Uterus (tissue), 4 donors: ENCODE measurements around the gene SELENOS. TPM values are rescaled to one million over a fixed set of nuclear protein-coding genes. Genes with fewer than 3 reads are reported as not detected.

ENCODE experiments used
- DNase-seq, 2 donors: peaks; one replicate each; pipeline ENCODE4 v3.0.0-alpha.2; 2019 to 2020
- H3K27ac ChIP-seq, 2 donors: fragments of 200-600 bp; sonication (generic); 1 replicate in 1 of 2; 2 replicates in 1 of 2; pipeline ENCODE4 v1.5.1; 2016 to 2018
- H3K27me3 ChIP-seq, 2 donors: fragments of 200-600 bp; sonication (generic); one replicate each; pipeline ENCODE4 v1.5.1; 2018 to 2019; ENCODE audit warnings: control low read depth in 1 of 2
- H3K36me3 ChIP-seq, 2 donors: fragments of 200-600 bp; sonication (generic); one replicate each; pipeline ENCODE4 v1.5.1; 2019; ENCODE audit warnings: control low read depth in 1 of 2
- H3K4me1 ChIP-seq, 2 donors: fragments of 200-600 bp; sonication (generic); one replicate each; pipeline ENCODE4 v1.5.1; 2018 to 2019; ENCODE audit warnings: control low read depth in 1 of 2
- H3K4me3 ChIP-seq, 2 donors: fragments of 200-600 bp; sonication (generic); 1 replicate in 1 of 2; 2 replicates in 1 of 2; pipeline ENCODE4 v1.5.1; 2018 to 2019; ENCODE audit warnings: mild to moderate bottlenecking in 1 of 2
- H3K9me3 ChIP-seq, 2 donors: fragments of 200-600 bp; sonication (generic); one replicate each; pipeline ENCODE4 v1.5.1; 2019; ENCODE audit warnings: control low read depth in 1 of 2
- CTCF ChIP-seq, 4 experiments: fragments of 200-600 bp in 2 of 4; fragments of 450-650 bp in 2 of 4; sonication (generic) in 2 of 4; IDR thresholded peaks; one replicate each; pipeline ENCODE4 v1.5.1; 2016 to 2019; ENCODE audit warnings: antibody characterized with exemption in 4 of 4, mild to moderate bottlenecking in 2 of 4, moderate library complexity in 1 of 4
- POLR2A ChIP-seq, 2 donors: fragments of 450-650 bp; IDR thresholded peaks; one replicate each; pipeline ENCODE4 v1.6.1; 2016; ENCODE audit warnings: antibody characterized with exemption in 2 of 2, mild to moderate bottlenecking in 1 of 2, moderate library complexity in 1 of 2
- intact Hi-C: fragments of 100-400 bp; cut with DNase I; formaldehyde crosslinking; loops from one replicate; pipeline ENCODE4 v1.15.1; 2023; ENCODE audit warnings: low total_unique reads
- total RNA-seq, 4 donors: library from RNA; depleted of rRNA in 3 of 4; stranded (reverse); fragments of >200 nt in 3 of 4; gene quantifications; one replicate each; pipeline versions ENCODE4 v1.1.0 to v1.2.4, GENCODE V29; 2014 to 2023
- donor health status: DM: yes; HTN: yes; CAD: no.

The SELENOS gene
- total RNA-seq, 4 donors from 2014 or later: 36.9 to 90.0 (median 56.3) TPM

GRCh38 chr15:101242160-101242998 lies 34.9 kb downstream of the SELENOS start:
- intact Hi-C loops: no loop called here
- Histone ChIP-seq H3K4me1 (peaks cover 0 to 3% of the 10 kb centered on the region in 2 donors), H3K4me3 (no peak overlapping the region)

DNA sequence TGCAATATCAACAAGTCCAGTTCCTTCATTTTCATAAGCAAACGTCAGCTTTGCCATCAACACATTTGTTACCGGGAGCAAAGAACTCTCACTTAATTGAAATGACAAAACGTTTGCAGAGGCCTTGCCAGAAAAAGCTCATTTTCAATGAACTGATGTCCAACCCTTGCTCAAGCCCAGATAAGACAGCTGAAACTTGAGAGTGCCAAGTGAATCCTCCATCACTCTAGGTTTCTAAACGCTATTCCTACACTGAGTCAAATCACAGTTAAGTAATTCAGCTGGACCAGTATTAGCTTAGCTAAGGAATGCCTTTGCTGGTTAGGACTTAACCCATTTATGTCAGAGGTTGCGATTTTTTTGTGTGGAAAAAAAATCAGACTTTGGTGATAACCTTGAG lies 36.9 kb downstream of the SELENOS start:
- H3K27ac ChIP-seq: peak overlapping the region in 1 of 2 donors; percentile 8
- no peak for TF ChIP-seq POLR2A (IDR thresholded peaks at IDR 0.05)
- no peak for TF ChIP-seq CTCF (IDR thresholded peaks at IDR 0.05)

More at GRCh38 chr15:101242160-101242998, 34.9 kb downstream of the SELENOS start:
- no peak for TF ChIP-seq POLR2A (IDR thresholded peaks at IDR 0.05)
- TF ChIP-seq CTCF (IDR thresholded peaks at IDR 0.05): no peak
- Histone ChIP-seq H3K27ac (peak overlapping the region; percentile 8 to 18), H3K9me3 (no peaks in the 10 kb centered on the region), H3K27me3 (no peaks in the 10 kb centered on the region), H3K36me3 (no peaks in the 10 kb centered on the region)
- DNase-seq: no peak

DNA sequence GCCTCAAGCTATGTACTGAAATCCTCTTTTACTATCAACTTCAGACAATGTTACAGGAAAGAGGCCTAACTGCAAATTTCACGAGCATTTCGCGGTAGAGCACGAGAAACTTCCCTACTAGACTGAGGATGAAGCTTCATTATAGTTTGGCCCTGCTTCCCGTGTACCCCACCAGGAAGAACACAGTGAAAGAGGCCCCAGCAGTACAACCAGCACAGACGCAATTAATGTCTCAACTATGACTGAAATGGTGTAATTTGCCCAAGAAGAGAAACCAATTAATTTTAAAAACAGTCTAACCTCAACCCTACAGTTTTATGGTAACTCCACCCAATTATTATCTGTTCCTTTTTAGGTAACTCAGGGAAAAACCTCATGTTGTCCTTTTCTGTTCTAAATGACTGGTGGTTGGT lies 37.6 kb downstream of the SELENOS start:
- TF ChIP-seq CTCF (IDR thresholded peaks at IDR 0.05) (no peak), POLR2A (IDR thresholded peaks at IDR 0.05) (no peak)
- Histone ChIP-seq H3K36me3 (no peaks in the 10 kb centered on the region), H3K4me3 (no peak overlapping the region), H3K27ac (peak overlapping the region in 1 of 2 donors; percentile 8), H3K27me3 (no peaks in the 10 kb centered on the region), H3K4me1 (peaks cover 0 to 3% of the 10 kb centered on the region in 2 donors), H3K9me3 (no peaks in the 10 kb centered on the region)
- DNase-seq: no peak
- intact Hi-C loops: no loop called here

More for the DNA sequence above, 36.9 kb downstream of the SELENOS start:
- peaks cover 0 to 3% of the 10 kb centered on the region in 2 donors for H3K4me1 ChIP-seq
- no peak overlapping the region for H3K4me3 ChIP-seq
- H3K36me3 ChIP-seq: no peaks in the 10 kb centered on the region
- no peaks in the 10 kb centered on the region for H3K27me3 ChIP-seq
- no peak for DNase-seq
- no peaks in the 10 kb centered on the region for H3K9me3 ChIP-seq
- intact Hi-C loops: no loop called here

- intact Hi-C loops: no loop called here
- Histone ChIP-seq H3K27me3 (no peaks in the 10 kb centered on the region), H3K36me3 (no peaks in the 10 kb centered on the region), H3K27ac (no peak overlapping the region), H3K9me3 (no peaks in the 10 kb centered on the region), H3K4me3 (no peak overlapping the region), H3K4me1 (peaks cover 0 to 5% of the 10 kb centered on the region in 2 donors)
- DNase-seq: no peak
- no peak for TF ChIP-seq POLR2A (IDR thresholded peaks at IDR 0.05)
- TF ChIP-seq CTCF (IDR thresholded peaks at IDR 0.05): no peak
Observed at GRCh38 chr15:101237251-101237650, 40.0 kb downstream of the SELENOS start.

DNA sequence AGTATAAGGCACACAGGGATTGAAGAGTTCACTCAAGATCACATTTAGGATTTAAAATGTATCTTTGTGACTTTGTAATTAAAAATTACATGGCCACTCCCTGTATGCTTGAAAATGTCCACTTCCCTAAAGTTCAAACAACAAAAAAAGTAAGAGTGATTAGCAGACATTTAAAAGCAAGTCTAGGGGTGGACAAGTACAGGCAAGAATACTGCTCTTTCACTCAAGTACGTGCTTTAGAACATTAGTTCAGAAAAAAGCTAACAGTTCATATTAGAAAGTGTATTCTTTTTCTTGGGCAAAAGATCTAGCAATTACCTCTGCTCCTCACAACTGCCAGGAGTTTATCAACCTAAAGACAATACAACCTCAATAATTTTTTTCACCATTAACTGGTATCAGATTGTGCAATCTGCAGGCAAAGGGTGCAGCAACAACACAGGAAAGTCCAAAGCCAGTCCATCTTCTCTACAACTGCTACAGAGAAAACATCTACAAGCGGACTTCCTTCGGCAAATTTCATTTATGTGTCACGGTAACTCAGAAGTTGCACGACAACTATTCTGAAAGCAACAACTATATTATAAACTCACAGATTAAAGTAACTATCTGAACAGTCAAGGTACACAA lies 43.5 kb downstream of the SELENOS start:
- DNase-seq: no peak
- Histone ChIP-seq H3K4me1 (peaks cover 0 to 5% of the 10 kb centered on the region in 2 donors), H3K36me3 (no peaks in the 10 kb centered on the region), H3K9me3 (no peaks in the 10 kb centered on the region), H3K27me3 (no peaks in the 10 kb centered on the region), H3K4me3 (no peak overlapping the region), H3K27ac (no peak overlapping the region)
- no peak for TF ChIP-seq CTCF (IDR thresholded peaks at IDR 0.05)
- intact Hi-C loops: no loop called here
